Lung microvascular endothelial cell (primary cell): ENCODE data around the gene SRSF6. TPM values are rescaled to one million over a fixed set of nuclear protein-coding genes. Genes with fewer than 3 reads are reported as not detected.
"Not testable (repeated sequence)": the region's sequence is repeated elsewhere in the genome, so short reads cannot be mapped to it uniquely, and the experiment has no call there.

Source experiments
- DNase-seq, 2 donors: peaks; one replicate each; pipeline versions ENCODE4 v3.0.0 to v3.0.0-alpha.2; 2010; ENCODE audit warnings: low read depth in 2 of 2
- total RNA-seq: library from RNA; depleted of rRNA; stranded (reverse); fragments of >200 nt; gene quantifications from 2 replicates; pipeline ENCODE4 v1.2.1, GENCODE V29; 2014

The SRSF6 gene
- total RNA-seq, 1 donor from 2014 or later, result 38.9 TPM

DNA sequence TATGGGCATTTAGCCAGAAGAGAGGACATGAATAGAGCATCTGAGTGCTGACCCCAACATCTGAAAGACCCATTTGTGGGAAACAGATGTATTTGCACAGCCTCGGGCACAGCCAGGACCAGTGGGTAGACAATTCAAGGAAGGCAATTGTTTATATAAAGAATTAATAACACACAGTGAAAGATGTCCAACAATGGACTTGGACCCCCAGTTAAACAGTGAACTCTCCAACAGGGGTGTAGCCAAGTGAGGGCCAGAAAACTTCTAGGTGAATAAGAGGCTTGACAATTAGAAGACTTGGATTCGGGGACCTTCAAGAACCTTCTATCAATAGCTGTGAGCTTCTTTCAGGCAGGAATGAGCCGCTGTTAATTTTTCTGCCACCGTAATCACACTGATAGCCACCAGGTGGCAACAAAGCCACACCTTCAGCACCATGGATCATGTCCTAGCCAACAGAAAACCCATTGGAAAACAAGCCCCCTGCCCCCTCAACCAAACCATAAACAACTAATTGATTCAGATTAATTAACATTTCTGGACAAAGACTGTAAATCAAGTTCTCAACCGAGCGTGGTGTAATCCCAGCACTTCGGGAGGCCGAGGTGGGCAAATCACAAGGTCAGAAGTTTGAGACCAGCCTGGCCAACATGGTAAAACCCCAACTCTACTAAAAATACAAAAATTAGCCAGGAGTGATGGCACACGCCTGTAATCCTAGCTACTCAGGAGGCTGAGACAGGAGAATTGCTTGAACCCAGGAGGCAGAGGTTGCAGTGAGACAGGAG lies 8.8 kb upstream of the SRSF6 start:
- DNase-seq, result peak; percentile 73 to 78

DNA sequence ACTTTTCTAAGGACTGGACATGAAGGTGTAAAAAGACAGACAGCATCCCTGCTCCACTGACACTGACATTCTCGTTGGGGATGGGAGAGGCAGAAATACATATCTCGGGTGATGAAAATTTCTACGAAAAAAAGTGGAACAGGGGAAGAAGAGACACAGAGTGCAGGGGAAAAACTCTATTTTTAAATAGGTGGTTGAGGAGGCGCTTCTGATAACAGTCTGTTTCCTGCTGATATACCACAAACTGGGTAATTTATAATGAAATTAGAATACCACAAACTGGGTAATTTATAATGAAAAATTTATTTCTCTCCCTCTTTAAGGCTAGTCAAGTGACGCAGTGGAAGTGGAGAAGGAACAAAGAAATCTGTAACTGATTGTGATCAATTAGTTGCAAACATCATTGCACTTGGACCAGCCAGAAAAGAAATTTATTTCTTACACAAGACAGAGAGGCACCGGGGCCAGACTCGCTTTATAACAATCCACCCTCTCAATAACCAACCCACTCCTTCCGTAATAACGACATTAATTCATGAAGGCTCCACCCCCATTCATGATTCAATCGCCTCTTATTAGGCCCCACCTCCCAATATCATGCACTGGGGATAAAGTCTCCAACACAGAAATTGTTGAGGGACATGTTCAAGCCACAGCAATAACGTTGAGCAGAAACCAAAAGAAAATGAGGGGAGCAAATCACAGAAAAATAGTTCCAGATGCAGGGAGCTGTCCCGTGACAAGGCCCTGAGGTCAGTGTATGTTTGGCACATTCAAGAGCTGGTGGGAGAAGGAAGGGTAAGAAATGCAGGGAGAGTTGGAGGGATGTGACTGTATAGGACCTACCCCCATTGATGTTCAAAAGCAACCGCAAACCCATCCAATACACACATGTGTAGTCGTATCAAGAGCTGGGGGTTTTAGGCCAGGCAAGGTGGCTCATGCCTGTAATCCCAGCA lies 6.6 kb upstream of the SRSF6 start:
- peak in 1 of 2 donors; percentile 21 for DNase-seq

DNA sequence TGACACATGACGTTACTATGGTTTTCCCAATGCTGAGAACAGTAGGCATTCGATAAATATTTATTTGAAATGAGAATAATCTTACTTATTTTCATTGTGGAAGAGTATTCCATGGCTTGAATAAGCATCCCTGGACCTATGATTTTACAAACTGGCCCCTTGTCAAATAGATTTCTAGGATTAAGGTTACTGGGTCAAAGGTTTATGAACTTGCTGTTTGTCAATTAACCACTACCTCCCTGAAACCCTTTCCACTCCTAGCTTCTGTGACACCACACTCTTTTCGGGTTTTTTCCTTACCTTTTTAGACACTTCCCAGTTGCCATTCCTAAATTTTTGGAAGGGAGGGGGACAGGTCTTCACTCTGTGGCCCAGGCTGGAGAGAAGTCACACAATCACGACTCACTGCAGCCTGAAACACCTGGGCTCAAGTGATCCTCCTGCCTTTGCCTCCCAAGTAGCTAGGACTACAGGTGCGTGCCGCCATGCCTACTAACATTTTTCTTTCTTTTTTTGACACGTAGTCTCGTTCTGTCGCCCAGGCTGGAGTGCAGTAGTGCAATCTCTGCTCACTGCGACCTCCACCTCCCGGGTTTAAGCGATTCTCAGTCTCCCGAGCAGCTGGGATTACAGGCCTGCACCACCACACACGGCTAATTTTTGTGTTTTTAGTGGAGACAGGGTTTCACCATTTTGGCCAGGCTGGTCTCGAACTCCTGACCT lies 5.1 kb upstream of the SRSF6 start:
- DNase-seq, result no peak

DNA sequence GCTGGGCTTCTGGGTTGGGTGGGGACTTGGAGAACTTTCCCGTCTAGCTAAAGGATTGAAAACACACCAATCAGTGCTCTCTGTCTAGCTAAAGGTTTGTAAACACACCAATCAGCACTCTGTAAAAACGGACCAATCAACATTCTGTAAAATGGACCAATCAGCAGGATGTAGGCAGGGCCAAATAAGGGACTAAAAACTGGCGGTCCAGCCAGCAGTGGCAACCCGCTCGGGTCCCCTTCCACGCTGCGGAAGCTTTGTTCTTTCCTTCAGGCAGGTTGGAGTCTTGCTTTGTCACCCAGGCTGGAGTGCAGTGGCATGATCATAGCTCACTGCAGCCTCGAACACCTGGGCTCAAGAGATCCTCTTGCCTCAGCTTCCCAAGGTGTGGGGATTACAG lies 1.4 kb upstream of the SRSF6 start:
- DNase-seq, result not testable (repeated sequence)

GRCh38 chr20:43456809-43457639 lies 672 bp upstream of the SRSF6 start:
- DNase-seq, result peak; percentile 95 to 96

DNA sequence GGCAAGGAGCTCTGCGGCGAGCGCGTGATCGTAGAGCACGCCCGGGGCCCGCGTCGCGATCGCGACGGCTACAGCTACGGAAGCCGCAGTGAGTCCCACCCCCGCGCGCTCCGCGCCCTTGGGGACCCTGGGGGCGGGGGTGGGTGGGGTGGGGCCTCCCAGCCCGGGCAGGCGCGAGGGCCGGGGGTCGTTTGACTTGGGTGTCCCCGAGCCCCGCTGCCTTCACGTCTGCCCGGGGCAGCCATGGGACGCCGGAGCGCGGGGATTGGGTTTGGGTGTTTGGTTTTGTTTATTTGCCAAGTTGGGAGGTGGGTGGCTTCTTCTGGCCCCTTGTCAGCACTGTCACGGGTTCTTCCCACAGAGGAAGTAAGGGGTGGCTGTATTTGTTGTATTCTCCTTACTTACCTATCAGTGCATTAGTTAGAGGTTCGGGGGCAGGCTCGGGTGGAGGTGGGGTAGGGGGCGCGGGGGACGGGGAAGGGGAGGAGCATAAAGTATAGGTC lies 777 bp downstream of the SRSF6 start:
- peak; percentile 25 to 41 for DNase-seq

DNA sequence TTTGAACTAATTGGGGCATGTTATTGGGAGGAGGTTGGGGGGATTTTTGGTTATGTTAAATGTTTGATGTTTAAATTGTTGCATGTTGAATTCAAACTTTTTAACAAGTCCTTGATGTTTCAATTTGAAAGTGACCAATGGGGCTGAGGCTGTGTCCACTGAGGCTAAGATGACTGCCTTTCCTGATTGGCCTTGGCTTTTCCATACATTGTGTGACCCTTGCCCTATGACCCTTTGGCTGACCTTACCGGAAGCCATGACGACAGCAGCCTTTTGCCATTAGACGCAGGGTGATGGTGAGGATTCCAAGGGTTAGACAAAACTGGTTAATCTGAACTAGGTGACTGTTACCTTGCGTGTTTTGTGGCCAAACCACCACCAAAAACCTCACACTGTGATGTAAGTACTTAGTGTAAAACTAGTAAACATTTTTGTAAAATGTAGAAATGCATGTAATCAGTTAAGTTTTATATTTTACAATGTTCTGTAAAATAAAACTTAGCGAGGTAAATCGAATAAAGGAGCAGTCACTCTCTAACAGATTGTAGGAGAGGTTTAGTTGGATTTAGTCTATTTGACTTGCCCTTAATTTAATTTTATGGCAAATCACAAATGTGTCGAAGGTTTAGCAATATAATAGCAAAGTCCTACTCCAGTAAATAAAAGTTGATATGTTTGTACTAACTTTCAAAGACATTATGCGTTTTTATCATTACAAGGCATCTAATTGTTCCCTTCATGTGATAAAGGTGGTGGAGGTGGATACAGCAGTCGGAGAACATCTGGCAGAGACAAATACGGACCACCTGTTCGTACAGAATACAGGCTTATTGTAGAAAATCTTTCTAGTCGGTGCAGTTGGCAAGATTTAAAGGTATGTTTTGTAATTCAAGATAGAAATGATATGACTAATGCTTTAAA lies 1.6 kb downstream of the SRSF6 start:
- peak; percentile 17 to 43 for DNase-seq

DNA sequence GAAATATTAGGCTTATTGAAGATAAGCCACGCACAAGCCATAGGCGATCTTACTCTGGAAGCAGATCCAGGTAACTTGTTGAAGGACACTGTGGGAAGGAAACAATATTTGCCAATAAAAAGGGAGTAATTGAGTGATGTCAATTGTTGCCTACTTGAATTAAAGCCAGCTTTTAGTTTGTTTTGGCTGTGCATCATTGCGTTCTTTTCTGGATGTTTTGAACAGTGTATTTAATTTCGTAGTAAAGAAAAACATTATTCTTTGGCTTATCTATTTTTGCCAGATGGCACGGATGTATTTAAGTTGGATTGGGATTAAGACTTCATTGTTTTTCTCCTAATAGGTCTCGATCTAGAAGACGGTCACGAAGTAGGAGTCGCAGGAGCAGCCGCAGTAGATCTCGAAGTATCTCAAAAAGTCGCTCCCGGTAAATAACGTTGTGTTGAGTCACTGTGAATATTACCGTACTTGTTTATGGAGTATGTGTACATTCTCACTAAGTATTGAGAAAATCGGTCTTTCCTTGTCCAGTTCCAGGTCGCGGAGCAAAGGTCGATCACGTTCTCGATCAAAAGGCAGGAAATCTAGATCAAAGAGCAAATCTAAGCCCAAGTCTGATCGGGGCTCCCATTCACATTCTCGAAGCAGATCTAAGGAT lies 2.6 kb downstream of the SRSF6 start:
- DNase-seq, result peak in 1 of 2 donors; percentile 79

- DNase-seq, result no peak
Observed at GRCh38 chr20:43460830-43461200, 3.1 kb downstream of the SRSF6 start.

DNA sequence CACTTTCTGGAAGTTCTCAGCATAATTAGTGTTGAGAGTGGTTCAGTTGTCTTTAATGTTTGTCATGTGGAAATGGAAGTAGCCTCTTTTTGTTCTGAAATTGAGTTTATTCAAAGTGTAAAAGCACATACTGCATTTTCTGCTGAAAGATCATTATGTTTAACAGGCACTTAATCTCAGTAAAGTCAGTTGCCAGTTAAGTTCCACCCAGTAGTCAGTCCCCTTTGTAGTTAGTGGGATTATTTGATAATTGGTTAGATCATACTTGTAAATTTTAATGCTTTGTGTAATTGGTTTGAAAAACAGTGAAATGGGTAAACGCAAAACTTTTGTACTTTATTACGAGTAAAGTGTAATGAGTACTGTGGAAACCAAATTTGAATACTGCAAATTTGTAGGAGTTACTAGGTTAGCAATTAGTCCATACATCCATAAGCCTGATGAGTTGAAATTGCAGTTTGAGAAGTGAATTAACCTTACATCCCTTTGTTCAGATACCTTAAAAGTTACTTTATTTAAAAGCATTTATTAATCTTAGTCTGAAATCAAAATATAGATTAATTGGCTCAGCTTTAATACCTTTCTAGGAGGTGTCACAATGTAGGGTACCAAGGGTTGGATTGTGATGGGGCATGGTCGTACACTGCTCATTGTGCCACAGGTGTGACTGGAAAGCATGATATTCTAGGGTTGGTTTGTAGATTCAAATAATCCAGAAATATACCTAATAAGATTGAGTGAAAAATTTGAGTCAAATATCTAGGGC lies 4.4 kb downstream of the SRSF6 start:
- DNase-seq, result no peak

- no peak for DNase-seq
Observed at GRCh38 chr20:43462660-43463526, 5.2 kb downstream of the SRSF6 start.

- DNase-seq, result no peak
Observed at GRCh38 chr20:43463527-43464218, 6.0 kb downstream of the SRSF6 start.

DNA sequence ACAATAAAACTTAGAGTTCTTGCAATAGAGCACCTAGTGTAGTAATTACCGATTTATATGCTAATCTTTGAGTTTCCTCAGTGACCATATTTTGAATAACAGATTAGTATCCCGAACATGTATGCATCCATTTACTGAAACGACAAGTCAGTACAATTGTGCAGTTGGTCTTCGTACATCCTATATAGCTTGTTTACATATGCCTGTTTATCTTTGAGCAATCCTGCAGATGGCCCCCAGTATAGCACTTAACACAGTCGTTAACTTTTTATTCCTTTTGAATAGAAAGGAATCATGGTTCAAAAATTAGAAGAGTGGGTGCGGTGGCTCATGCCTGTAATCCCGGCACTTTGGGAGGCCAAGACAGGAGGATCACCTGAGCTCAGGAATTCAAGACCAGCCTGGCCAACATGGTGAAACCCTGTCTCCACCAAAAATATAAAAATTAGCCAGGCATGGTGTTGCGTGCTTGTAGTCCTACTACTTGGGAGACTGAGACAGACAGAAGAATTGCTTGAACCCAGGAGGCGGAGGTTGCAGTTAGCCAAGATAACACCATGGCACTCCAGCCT lies 6.6 kb downstream of the SRSF6 start:
- no peak for DNase-seq

DNA sequence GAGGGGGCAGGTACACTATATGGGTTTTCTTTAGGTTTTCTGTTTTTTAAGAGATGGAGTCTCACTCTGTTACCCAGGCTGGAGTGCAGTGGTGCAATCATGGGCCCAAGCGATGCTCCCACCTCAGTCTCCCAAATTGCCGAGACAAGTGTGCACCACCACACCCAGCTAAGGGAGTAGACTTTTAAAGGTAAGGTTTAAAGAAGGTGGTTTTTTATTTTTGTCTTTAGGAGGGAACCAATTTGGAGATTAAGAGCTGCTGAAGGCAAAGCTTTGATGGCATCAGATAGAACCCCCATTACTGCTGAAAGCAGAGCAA lies 7.9 kb downstream of the SRSF6 start:
- DNase-seq, result no peak

DNA sequence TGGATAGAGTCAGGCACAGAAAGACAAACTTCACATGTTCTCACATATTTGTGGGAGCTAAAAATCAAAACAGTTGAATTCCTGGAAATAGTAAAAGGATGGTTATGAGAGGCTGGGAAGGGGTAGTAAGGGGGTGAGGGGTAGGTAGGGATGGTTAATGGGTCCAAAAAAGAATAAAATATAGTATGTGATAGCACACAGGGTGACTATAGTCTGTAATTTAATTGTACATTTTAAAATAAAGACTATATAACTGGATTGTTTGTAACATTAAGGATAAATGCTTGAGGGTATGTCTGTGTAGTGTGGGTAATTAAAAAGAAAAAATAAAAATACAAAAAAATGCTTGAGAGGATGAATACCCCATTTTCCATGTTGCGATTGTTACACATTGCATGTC lies 9.9 kb downstream of the SRSF6 start:
- no peak for DNase-seq

DNA sequence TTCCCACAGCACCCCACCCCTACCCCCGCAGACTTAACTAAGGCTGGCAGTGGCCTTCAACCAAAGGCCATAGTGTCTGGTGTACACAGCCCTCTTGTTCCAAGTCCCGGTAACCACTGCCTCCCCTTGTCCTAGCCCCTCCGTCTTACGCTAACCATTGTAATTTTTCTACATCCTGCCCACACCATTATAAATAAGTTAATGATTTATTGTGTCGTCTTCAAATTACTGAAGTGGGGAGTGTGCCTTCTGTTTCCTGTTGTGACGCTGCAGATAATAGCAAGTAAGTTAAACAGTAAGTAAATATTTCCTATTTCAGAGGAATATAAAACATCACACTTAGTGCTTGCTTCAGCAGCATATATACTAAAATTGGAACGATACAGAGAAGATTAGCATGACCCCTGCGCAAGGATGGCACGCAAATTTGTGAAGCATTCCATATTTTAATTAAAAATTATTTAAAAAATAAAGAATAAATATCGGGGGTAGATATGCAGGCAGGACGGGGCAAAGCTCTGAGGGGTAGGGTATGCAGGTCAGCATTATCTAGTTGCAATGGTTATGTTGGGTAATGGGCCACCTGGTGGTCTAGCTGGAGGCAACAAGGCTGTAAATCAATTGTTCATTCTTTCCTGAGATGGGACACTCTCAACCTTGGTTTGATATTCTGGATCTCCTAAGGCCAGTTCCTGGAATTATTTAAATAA lies 15.1 kb downstream of the SRSF6 start:
- no peak for DNase-seq
